ENCODE measurements around the gene CDC73. TPM values are rescaled to one million over a fixed set of nuclear protein-coding genes. Genes with fewer than 3 reads are reported as not detected.

CDC73 gene
- total and polyA plus RNA-seq, 7 donors: 5.3 to 30.1 (median 24.9) TPM

DNA sequence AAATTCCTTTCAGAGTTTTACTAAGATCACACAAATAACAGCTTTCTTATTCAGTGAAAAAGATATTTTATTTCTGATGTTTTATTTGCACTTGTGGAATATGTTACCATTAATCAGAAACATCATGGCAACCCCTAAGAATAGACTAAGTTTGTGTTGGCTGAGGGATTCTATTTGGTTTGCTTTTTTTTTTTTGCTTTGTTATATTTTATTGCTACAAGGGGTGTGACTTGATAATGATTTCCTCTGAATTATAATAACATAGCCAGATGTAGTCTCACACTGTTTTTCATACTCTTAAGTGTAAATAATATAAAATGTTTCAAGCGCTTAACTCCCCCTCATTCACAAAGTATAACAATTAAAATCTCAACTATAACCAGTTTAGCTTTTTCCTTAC, 36.6 kb upstream of the CDC73 start:
- H3K27ac ChIP-seq: no peak overlapping the region
- H3K9me3 ChIP-seq: no peaks in the 10 kb centered on the region
- H3K4me1 ChIP-seq: no peaks in the 10 kb centered on the region
- 76 to 88% (median 79%) methylated on average over 1 of the region's 1 CpG for WGBS, 3 donors
- peaks cover 0 to 87% of the 10 kb centered on the region in 2 donors for H3K36me3 ChIP-seq (ENCODE audit: insufficient read depth in 1 of 2, low read depth in 1 of 2)
- no peak for ATAC-seq
- no peaks in the 10 kb centered on the region for H3K27me3 ChIP-seq (ENCODE audit: insufficient read depth in 3 of 3, low read length in 2 of 3)
- DNase-seq: no peak
- H3K4me3 ChIP-seq: no peak overlapping the region
- intact Hi-C loops (cut with DNase I): no loop called here
- TF ChIP-seq, protein P1, sequence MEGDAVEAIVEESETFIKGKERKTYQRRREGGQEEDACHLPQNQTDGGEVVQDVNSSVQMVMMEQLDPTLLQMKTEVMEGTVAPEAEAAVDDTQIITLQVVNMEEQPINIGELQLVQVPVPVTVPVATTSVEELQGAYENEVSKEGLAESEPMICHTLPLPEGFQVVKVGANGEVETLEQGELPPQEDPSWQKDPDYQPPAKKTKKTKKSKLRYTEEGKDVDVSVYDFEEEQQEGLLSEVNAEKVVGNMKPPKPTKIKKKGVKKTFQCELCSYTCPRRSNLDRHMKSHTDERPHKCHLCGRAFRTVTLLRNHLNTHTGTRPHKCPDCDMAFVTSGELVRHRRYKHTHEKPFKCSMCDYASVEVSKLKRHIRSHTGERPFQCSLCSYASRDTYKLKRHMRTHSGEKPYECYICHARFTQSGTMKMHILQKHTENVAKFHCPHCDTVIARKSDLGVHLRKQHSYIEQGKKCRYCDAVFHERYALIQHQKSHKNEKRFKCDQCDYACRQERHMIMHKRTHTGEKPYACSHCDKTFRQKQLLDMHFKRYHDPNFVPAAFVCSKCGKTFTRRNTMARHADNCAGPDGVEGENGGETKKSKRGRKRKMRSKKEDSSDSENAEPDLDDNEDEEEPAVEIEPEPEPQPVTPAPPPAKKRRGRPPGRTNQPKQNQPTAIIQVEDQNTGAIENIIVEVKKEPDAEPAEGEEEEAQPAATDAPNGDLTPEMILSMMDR (IDR thresholded peaks at IDR 0.05): no peak

DNA sequence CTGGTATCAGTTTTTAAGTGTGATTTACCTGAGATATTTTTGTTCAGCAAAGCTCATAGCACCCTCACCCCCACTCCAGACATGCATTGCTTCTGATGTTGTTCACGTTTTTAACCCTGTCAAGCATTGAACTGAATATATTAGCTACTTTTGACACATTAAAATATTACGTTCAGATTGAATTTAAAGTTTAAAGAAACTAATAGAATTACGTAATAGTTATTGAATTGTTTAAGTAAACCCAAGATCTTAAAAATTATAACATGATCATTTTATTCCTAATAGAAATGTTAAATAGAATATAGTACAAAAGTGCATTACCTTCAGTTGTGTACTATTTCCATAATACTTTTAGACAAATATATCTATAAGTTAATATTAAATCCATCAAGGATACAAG, 35.5 kb upstream of the CDC73 start:
- no peak overlapping the region for H3K27ac ChIP-seq
- DNase-seq (no peak), ATAC-seq (no peak)
- H3K27me3 ChIP-seq (ENCODE audit: insufficient read depth in 3 of 3, low read length in 2 of 3): no peaks in the 10 kb centered on the region
- intact Hi-C loops (cut with DNase I): no loop called here
- H3K9me3 ChIP-seq: no peaks in the 10 kb centered on the region
- peaks cover 0 to 88% of the 10 kb centered on the region in 2 donors for H3K36me3 ChIP-seq (ENCODE audit: insufficient read depth in 1 of 2, low read depth in 1 of 2)
- WGBS, 3 donors: 89 to 91% (median 90%) methylated on average over 3 of the region's 3 CpGs
- no peaks in the 10 kb centered on the region for H3K4me1 ChIP-seq
- no peak overlapping the region for H3K4me3 ChIP-seq
- TF ChIP-seq, protein P1 (IDR thresholded peaks at IDR 0.05): no peak

- no peaks in the 10 kb centered on the region for H3K9me3 ChIP-seq
- H3K27me3 ChIP-seq (ENCODE audit: insufficient read depth in 3 of 3, low read length in 2 of 3): no peaks in the 10 kb centered on the region
- no peak for DNase-seq
- H3K36me3 ChIP-seq (ENCODE audit: insufficient read depth in 1 of 2, low read depth in 1 of 2): peaks cover 0 to 81% of the 10 kb centered on the region in 2 donors
- WGBS, 3 donors: 25 to 37% (median 37%) methylated on average over 3 of the region's 3 CpGs
- ATAC-seq: peak in 1 of 4 donors; percentile 47
- no peak overlapping the region for H3K4me3 ChIP-seq
- no peaks in the 10 kb centered on the region for H3K4me1 ChIP-seq
- intact Hi-C loops (cut with DNase I): no loop called here
- TF ChIP-seq, protein P1 (IDR thresholded peaks at IDR 0.05): no peak
- H3K27ac ChIP-seq: no peak overlapping the region
Observed at GRCh38 chr1:193087893-193088292, 33.9 kb upstream of the CDC73 start.

DNA sequence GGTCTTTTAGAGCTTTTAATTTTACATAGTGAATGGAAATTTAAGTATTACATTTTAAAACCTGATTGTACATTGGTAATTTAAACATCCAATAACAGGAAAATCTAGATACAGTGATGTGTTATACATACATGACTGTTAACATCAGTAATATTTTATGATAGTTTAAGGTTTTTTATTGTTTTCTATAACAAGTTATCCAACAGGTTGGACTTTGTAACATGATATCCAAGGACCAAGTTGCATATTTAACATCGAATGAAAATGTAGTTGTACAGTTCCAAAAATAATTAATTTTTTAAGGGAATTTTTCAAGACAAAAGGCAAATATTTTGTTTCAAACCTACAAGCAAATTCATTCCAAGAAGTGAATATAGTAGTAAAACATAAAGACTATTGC, 31.0 kb upstream of the CDC73 start:
- peaks cover 2 to 73% of the 10 kb centered on the region in 2 donors for H3K36me3 ChIP-seq (ENCODE audit: insufficient read depth in 1 of 2, low read depth in 1 of 2)
- TF ChIP-seq, protein P1 (IDR thresholded peaks at IDR 0.05): no peak

DNA sequence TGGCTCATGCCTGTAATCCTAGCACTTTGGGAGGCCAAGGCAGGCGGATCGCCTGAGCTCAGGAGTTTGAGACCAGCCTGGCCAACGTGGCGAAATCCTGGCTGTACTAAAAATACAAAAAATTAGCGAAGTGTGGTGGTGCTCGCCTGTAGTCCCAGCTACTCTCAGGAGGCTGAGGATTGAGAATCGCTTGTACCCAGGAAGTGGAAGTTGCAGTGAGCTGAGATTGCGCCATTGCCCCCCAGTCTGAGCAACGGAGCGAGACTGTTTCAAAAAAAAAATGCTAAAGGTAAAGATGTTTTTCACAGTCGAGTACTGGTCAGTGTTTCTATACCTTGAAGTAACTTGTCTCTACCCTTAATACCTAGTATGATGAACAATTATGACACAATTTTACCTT, 27.7 kb upstream of the CDC73 start:
- intact Hi-C loops (cut with DNase I): loop anchor here in 1 of 2 donors (5.0 kb wide), 1 partner anchor 38 kb away; no protein-coding TSS in a partner anchor
- H3K36me3 ChIP-seq (ENCODE audit: insufficient read depth in 1 of 2, low read depth in 1 of 2): peaks cover 2 to 86% of the 10 kb centered on the region in 2 donors
- no peak overlapping the region for H3K4me3 ChIP-seq
- 93 to 95% (median 94%) methylated on average over 11 of the region's 11 CpGs for WGBS, 3 donors
- DNase-seq (no peak), ATAC-seq (no peak)
- H3K9me3 ChIP-seq: no peaks in the 10 kb centered on the region
- H3K4me1 ChIP-seq: no peaks in the 10 kb centered on the region
- TF ChIP-seq, protein P1 (IDR thresholded peaks at IDR 0.05): no peak
- H3K27ac ChIP-seq: no peak overlapping the region
- H3K27me3 ChIP-seq (ENCODE audit: insufficient read depth in 3 of 3, low read length in 2 of 3): no peaks in the 10 kb centered on the region

More for the DNA sequence above, 31.0 kb upstream of the CDC73 start:
- intact Hi-C loops (cut with DNase I): loop anchor here in 1 of 2 donors (5.0 kb wide), 1 partner anchor 41 kb away; no protein-coding TSS in a partner anchor
- DNase-seq (no peak), ATAC-seq (no peak)
- Histone ChIP-seq H3K9me3 (no peaks in the 10 kb centered on the region), H3K4me3 (no peak overlapping the region), H3K4me1 (no peaks in the 10 kb centered on the region), H3K27ac (no peak overlapping the region), H3K27me3 (ENCODE audit: insufficient read depth in 3 of 3, low read length in 2 of 3) (no peaks in the 10 kb centered on the region)
- 31 to 41% (median 41%) methylated on average over 1 of the region's 1 CpG for WGBS, 3 donors

Measured in psoas muscle (tissue), 8 donors.